ENCODE data around the gene HMCES. TPM values are rescaled to one million over a fixed set of nuclear protein-coding genes. Genes with fewer than 3 reads are reported as not detected.

Gene HMCES
- total and polyA plus RNA-seq, 12 donors: 24.1 to 56.1 (median 43.2) TPM

DNA sequence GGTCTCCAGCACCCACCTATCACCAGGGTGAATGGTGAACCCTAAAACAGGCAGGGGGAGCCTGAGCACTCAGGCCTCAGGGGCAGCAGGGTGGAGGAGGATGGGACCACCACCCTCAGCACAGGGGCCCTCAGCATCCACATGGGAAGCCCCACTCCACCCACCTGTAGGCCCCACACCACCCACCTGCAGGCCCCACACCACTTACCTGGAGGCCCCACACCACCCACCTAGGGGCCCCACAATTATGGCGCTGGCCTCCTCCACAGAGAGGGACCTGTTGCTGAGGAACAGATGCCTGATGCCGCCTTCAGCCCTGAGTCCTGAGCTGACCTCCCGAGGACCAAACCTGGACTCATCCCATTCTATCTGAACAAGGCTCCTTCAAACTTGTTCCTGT lies 46.7 kb downstream of the HMCES start:
- 98 to 100% methylated on average over 3 of the region's 3 CpGs for WGBS, 2 donors
- H3K4me3 ChIP-seq: no peak overlapping the region
- no peak overlapping the region for H3K27ac ChIP-seq
- H3K27me3 ChIP-seq: no peaks in the 10 kb centered on the region
- DNase-seq (no peak), ATAC-seq (no peak)
- intact Hi-C loops (cut with DNase I): no loop called here
- H3K9me3 ChIP-seq: no peaks in the 10 kb centered on the region
- TF ChIP-seq, protein P1, sequence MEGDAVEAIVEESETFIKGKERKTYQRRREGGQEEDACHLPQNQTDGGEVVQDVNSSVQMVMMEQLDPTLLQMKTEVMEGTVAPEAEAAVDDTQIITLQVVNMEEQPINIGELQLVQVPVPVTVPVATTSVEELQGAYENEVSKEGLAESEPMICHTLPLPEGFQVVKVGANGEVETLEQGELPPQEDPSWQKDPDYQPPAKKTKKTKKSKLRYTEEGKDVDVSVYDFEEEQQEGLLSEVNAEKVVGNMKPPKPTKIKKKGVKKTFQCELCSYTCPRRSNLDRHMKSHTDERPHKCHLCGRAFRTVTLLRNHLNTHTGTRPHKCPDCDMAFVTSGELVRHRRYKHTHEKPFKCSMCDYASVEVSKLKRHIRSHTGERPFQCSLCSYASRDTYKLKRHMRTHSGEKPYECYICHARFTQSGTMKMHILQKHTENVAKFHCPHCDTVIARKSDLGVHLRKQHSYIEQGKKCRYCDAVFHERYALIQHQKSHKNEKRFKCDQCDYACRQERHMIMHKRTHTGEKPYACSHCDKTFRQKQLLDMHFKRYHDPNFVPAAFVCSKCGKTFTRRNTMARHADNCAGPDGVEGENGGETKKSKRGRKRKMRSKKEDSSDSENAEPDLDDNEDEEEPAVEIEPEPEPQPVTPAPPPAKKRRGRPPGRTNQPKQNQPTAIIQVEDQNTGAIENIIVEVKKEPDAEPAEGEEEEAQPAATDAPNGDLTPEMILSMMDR (IDR thresholded peaks at IDR 0.05): no peak
- peaks cover 0 to 42% (median 0%) of the 10 kb centered on the region in 9 donors for H3K36me3 ChIP-seq
- no peaks in the 10 kb centered on the region for H3K4me1 ChIP-seq

DNA sequence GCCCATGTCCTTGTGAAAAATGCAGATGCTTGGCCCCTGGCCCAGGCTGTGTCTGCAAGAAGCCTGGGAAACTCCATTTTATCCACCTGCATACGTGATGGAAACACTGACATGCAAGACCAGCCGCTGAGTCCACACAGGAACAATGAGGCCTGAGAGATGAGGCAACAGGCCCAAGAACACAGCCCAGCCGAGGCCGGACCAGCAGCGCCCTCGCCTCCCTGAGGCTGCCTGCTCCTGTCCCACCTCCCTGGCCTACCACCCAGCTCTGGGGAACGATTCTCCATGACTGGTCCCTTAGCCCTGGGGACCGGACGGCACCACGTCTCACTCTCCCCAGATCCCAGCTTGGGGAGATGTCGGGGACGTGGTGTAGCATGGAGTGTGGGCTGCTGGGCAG lies 47.5 kb downstream of the HMCES start:
- peaks cover 0 to 35% (median 0%) of the 10 kb centered on the region in 9 donors for H3K36me3 ChIP-seq
- 95% methylated on average over 12 of the region's 12 CpGs for WGBS, 2 donors
- no peak overlapping the region for H3K27ac ChIP-seq
- no peaks in the 10 kb centered on the region for H3K27me3 ChIP-seq
- ATAC-seq (no peak), DNase-seq (no peak)
- intact Hi-C loops (cut with DNase I): no loop called here
- no peaks in the 10 kb centered on the region for H3K9me3 ChIP-seq
- TF ChIP-seq, protein P1 (IDR thresholded peaks at IDR 0.05): no peak
- H3K4me1 ChIP-seq: no peaks in the 10 kb centered on the region
- H3K4me3 ChIP-seq: no peak overlapping the region

DNA sequence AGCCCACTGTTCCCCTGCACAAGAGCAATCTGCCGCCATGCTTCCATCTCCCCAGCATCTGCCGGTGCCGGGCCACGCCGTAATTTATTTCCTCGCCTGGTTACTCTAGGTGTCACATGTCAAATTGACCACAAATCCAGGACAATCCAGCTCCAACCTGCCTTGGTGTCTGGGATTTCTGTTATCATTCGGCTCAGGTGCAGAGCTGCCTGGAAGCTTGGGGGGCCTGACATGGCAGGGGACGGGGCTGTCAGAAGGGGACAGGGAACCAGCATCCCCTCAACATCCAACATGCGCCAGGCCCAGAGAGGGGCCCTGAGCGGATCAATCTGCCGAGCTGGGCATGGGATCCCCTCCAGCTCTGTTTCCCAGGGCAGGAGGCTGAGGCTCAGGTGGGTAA lies 47.9 kb downstream of the HMCES start:
- TF ChIP-seq, protein P1 (IDR thresholded peaks at IDR 0.05): no peak
- Histone ChIP-seq H3K9me3 (no peaks in the 10 kb centered on the region), H3K4me1 (no peaks in the 10 kb centered on the region), H3K27me3 (no peaks in the 10 kb centered on the region), H3K4me3 (no peak overlapping the region), H3K27ac (no peak overlapping the region), H3K36me3 (peaks cover 0 to 30% (median 0%) of the 10 kb centered on the region in 9 donors)
- ATAC-seq: no peak
- DNase-seq: no peak
- intact Hi-C loops (cut with DNase I): no loop called here
- 95 to 97% methylated on average over 11 of the region's 11 CpGs for WGBS, 2 donors

DNA sequence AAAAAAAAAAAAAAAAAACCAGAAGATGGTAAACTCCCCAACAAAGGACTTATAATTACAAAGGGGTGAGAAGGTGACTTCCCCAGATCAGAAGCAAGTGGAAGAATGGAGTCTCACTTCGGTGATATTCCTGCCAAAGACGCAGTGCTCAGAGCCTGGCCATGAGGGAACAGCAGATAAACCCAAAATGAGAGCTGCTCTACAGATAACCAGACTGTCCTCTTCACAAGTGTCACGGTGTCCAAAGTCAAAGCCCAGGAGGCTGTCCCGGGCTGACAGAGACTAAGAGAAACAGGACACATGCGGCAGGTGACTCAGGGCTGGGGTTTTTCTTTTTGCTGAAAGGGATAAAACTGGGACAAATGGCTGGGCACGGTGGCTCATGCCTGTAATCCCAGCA lies 48.8 kb downstream of the HMCES start:
- Histone ChIP-seq H3K4me1 (no peaks in the 10 kb centered on the region), H3K36me3 (peaks cover 0 to 22% (median 0%) of the 10 kb centered on the region in 9 donors), H3K9me3 (no peaks in the 10 kb centered on the region), H3K4me3 (no peak overlapping the region), H3K27me3 (no peaks in the 10 kb centered on the region), H3K27ac (no peak overlapping the region)
- ATAC-seq (no peak), DNase-seq (no peak)
- TF ChIP-seq, protein P1 (IDR thresholded peaks at IDR 0.05): no peak
- intact Hi-C loops (cut with DNase I): no loop called here
- WGBS, 2 donors: 80 to 84% methylated on average over 6 of the region's 6 CpGs
